A673 (cell line): ENCODE measurements around the gene SPRY1. TPM values are rescaled to one million over a fixed set of nuclear protein-coding genes. Genes with fewer than 3 reads are reported as not detected.

Source experiments
- BruUV-seq: library from RNA; stranded (reverse); fragments of 400-500 nt; replicated peaks from 2 replicates; lab custom pipeline; 2021; lab: Mats Ljungman, UMichigan
- CTCF ChIA-PET: fragments of 300-600 bp; sonication (Branson Sonifier 250); formaldehyde crosslinking; loops from one replicate; lab custom pipeline; 2022; ENCODE audit warnings: antibody characterized with exemption; lab: Charles Lee
- POLR2A ChIA-PET: fragments of 300-600 bp; sonication (Branson Sonifier 250); formaldehyde crosslinking; loops from one replicate; lab custom pipeline; 2022; ENCODE audit warnings: antibody characterized with exemption; ENCODE audit not compliant: low non-redundant PET; lab: Charles Lee
- DNase-seq: peaks from one replicate; pipeline ENCODE4 v3.0.0-alpha.2; 2015; ENCODE audit warnings: low spot score
- H3K27ac ChIP-seq: fragments of 200-600 bp; sonication (generic); 2 replicates; pipeline ENCODE4 v1.5.1; 2016; ENCODE audit warnings: mixed run types, low read depth, mild to moderate bottlenecking, mixed read lengths, antibody characterized with exemption, low read length; ENCODE audit not compliant: poor library complexity, severe bottlenecking
- H3K27me3 ChIP-seq: fragments of 200-600 bp; sonication (generic); replicated peaks from 2 replicates; pipeline ENCODE4 v1.6.1; 2017; ENCODE audit warnings: mixed run types, low read depth, mild to moderate bottlenecking, mixed read lengths, antibody characterized with exemption, low read length; ENCODE audit not compliant: insufficient read depth, poor library complexity
- H3K36me3 ChIP-seq: fragments of 200-600 bp; sonication (generic); 2 replicates; pipeline ENCODE4 v1.6.1; 2016; ENCODE audit warnings: mixed run types, mild to moderate bottlenecking, mixed read lengths, antibody characterized with exemption, low read length; ENCODE audit not compliant: insufficient read depth, poor library complexity, severe bottlenecking
- H3K4me1 ChIP-seq: fragments of 200-600 bp; sonication (generic); 2 replicates; pipeline ENCODE4 v1.6.1; 2017; ENCODE audit warnings: mixed run types, mild to moderate bottlenecking, mixed read lengths, antibody characterized with exemption, low read length; ENCODE audit not compliant: insufficient read depth, poor library complexity, severe bottlenecking
- H3K4me3 ChIP-seq: fragments of 200-600 bp; sonication (generic); 2 replicates; pipeline ENCODE4 v1.5.1; 2016; ENCODE audit warnings: low read depth, mixed run types, mild to moderate bottlenecking, mixed read lengths, low read length; ENCODE audit not compliant: poor library complexity, severe bottlenecking
- H3K9me3 ChIP-seq: fragments of 200-600 bp; sonication (generic); 2 replicates; pipeline ENCODE4 v1.6.1; 2016; ENCODE audit warnings: mixed run types, low read depth, mild to moderate bottlenecking, mixed read lengths, antibody characterized with exemption, low read length; ENCODE audit not compliant: poor library complexity, severe bottlenecking
- EZH2 ChIP-seq: fragments of 200-600 bp; sonication (generic); IDR thresholded peaks from 2 replicates; pipeline ENCODE4 v1.6.1; 2017; ENCODE audit warnings: borderline replicate concordance, low read depth, mild to moderate bottlenecking, mixed read lengths, antibody characterized with exemption, low read length; ENCODE audit not compliant: poor library complexity, severe bottlenecking
- intact Hi-C: fragments of 100-400 bp; cut with micrococcal nuclease; formaldehyde crosslinking; loops from one replicate; pipeline ENCODE4 v1.10.0; 2022; ENCODE audit not compliant: unreplicated experiment
- total RNA-seq: library from RNA; stranded (reverse); gene quantifications from 2 replicates; pipeline ENCODE4 v1.2.3, GENCODE V29; 2021
- TF ChIP-seq, protein P1 (sequence below): fragments of 300-800, 200-600 bp; sonication (generic); conservative IDR thresholded peaks from 2 replicates; pipeline ENCODE4 v1.5.1; 2017; ENCODE audit warnings: low read depth, mild to moderate bottlenecking, antibody characterized with exemption, low read length, moderate library complexity, mixed read lengths

SPRY1 gene
- total RNA-seq, 1 experiment from 2014 or later: 6.0 TPM

DNA sequence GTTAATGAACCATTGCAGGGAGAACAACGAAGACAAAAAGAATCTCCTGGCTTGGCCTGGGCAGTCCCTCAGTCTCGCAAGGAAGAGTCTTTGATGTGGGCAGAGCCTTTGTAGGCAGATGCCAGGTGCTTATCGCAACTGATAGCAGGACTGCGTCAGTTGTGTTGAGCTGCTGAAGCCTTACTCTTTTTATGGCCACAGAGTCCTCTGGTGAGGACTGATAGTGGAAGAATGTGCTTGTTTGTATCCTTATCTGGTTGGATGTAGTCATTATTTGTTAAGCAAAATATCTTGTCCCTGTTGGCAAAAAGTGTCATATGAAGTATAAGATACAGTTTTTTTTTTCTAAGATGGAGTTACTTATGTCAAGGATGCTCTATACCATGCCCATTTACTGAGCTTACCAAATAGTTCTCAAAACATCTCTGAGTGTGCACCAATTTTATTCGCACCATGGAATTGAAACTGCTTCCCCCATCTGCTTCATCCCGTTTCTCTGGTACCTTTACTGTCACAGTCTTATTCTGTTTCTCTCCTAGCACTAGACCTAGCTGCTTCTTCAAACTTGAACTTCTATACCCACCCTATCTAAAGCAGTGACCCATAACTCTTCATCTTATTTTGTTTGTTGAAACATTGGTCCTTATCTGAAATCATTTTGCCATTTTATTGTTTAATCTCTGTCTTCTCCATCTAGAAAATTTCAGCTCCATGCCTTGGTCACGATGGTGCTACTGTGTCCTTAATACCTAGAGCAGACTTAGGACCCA lies 47.0 kb upstream of the SPRY1 start:
- DNase-seq: no peak
- ChIA-PET POLR2A (no interaction called here), CTCF (no interaction called here)
- BruUV-seq: no TSS peak
- Histone ChIP-seq H3K27ac (no peak overlapping the region), H3K36me3 (no peaks in the 10 kb centered on the region), H3K4me1 (peaks cover 11% of the 10 kb centered on the region), H3K4me3 (no peak overlapping the region), H3K27me3 (no peaks in the 10 kb centered on the region), H3K9me3 (no peaks in the 10 kb centered on the region)
- TF ChIP-seq, protein P1, sequence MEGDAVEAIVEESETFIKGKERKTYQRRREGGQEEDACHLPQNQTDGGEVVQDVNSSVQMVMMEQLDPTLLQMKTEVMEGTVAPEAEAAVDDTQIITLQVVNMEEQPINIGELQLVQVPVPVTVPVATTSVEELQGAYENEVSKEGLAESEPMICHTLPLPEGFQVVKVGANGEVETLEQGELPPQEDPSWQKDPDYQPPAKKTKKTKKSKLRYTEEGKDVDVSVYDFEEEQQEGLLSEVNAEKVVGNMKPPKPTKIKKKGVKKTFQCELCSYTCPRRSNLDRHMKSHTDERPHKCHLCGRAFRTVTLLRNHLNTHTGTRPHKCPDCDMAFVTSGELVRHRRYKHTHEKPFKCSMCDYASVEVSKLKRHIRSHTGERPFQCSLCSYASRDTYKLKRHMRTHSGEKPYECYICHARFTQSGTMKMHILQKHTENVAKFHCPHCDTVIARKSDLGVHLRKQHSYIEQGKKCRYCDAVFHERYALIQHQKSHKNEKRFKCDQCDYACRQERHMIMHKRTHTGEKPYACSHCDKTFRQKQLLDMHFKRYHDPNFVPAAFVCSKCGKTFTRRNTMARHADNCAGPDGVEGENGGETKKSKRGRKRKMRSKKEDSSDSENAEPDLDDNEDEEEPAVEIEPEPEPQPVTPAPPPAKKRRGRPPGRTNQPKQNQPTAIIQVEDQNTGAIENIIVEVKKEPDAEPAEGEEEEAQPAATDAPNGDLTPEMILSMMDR: no peak
- TF ChIP-seq EZH2: no peak
- intact Hi-C loops: no loop called here

- intact Hi-C loops: no loop called here
- TF ChIP-seq EZH2: no peak
- TF ChIP-seq, protein P1: no peak
- no peak for DNase-seq
- POLR2A ChIA-PET: no interaction called here
- H3K36me3 ChIP-seq: no peaks in the 10 kb centered on the region
- no peaks in the 10 kb centered on the region for H3K27me3 ChIP-seq
- no peaks in the 10 kb centered on the region for H3K9me3 ChIP-seq
- BruUV-seq: no TSS peak
- CTCF ChIA-PET: no interaction called here
- no peak overlapping the region for H3K27ac ChIP-seq
- H3K4me1 ChIP-seq: peaks cover 11% of the 10 kb centered on the region
- H3K4me3 ChIP-seq: no peak overlapping the region
Observed at GRCh38 chr4:123350191-123350544, 46.4 kb upstream of the SPRY1 start.

DNA sequence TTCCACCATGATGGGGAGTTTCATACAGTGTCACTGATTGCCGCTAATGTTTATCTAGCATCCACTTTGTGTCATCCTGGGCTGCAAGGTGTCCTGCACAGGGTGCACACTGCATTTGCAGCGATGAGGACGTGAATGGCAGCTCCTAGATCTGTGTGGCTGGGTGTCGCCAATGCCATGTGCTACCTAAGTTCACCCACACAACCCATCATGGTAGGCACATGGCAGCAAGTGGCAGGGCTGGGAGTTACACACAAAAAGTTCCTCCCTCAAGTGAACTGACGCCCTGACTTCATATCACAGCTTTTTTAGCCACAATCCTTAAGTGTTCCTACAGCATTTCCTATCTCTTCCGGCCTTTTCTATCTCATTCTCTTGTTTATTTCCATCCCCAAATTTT lies 45.9 kb upstream of the SPRY1 start:
- intact Hi-C loops: no loop called here
- H3K9me3 ChIP-seq: no peaks in the 10 kb centered on the region
- TF ChIP-seq, protein P1: no peak
- TF ChIP-seq EZH2: no peak
- no peak overlapping the region for H3K4me3 ChIP-seq
- POLR2A ChIA-PET: no interaction called here
- DNase-seq: no peak
- H3K27me3 ChIP-seq: no peaks in the 10 kb centered on the region
- CTCF ChIA-PET: no interaction called here
- peaks cover 11% of the 10 kb centered on the region for H3K4me1 ChIP-seq
- H3K27ac ChIP-seq: no peak overlapping the region
- BruUV-seq: no TSS peak
- no peaks in the 10 kb centered on the region for H3K36me3 ChIP-seq
